ENCODE data around the gene HNRNPA3. TPM values are rescaled to one million over a fixed set of nuclear protein-coding genes. Genes with fewer than 3 reads are reported as not detected.

Gene HNRNPA3
- total and polyA plus RNA-seq, 2 experiments from 2014 or later = 151 to 290 TPM

DNA sequence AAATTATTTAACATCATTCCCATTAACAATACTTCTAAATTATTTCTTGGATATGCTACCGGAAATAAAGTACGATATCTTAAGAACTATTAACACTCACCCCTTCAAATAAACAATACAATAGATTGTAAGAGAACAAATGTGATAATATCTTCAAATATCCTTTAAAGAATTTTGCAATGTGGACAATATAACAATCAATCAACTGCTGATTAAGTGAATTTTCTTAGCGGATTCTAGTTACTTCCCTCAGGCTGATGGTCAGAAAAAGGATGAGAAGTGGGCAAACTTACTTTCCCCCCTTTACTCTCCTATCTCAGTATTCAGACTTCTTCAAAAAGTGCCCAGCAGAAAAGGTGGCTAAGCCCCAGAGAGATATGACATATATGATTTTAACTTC lies 41.1 kb downstream of the HNRNPA3 start:
- peaks cover 100% of the 10 kb centered on the region for H3K79me2 ChIP-seq (replicated peaks; ENCODE audit: insufficient read depth)

More for the DNA sequence above, 41.1 kb downstream of the HNRNPA3 start:
- ATAC-seq (no peak), DNase-seq (ENCODE audit: low spot score) (no peak)
- H3K9me2 ChIP-seq (ENCODE audit: insufficient read depth) = no peaks in the 10 kb centered on the region
- Mint-ChIP-seq H3K27ac (no peak overlapping the region), H3K36me3 (ENCODE audit: low read depth) (peaks cover 25% of the 10 kb centered on the region), H3K4me3 (no peak overlapping the region), H3K27me3 (ENCODE audit: insufficient read depth, low read depth, poor library complexity) (peaks cover 10% of the 10 kb centered on the region), H3K4me1 (peaks cover 65% of the 10 kb centered on the region), H3K9me3 (peaks cover 16% of the 10 kb centered on the region)
- no peaks in the 10 kb centered on the region for H3K27me3 ChIP-seq (ENCODE audit: insufficient read depth)
- H2AFZ ChIP-seq = no peak overlapping the region
- no peak overlapping the region for H3K27ac ChIP-seq (ENCODE audit: low read depth)
- H3K4me3 ChIP-seq = no peak overlapping the region
- H3K4me1 ChIP-seq (ENCODE audit: insufficient read depth) = peaks cover 30% of the 10 kb centered on the region
- TF ChIP-seq CREB1 (CRISPR knock-in tag; IDR thresholded peaks at IDR 0.05; ENCODE audit: low read depth) (no peak), STAT1 (IDR thresholded peaks at IDR 0.05; ENCODE audit: unreplicated experiment) (no peak), JUNB (IDR thresholded peaks at IDR 0.05; ENCODE audit: unreplicated experiment) (no peak), REST (IDR thresholded peaks at IDR 0.05; ENCODE audit: unreplicated experiment) (no peak), POLR2AphosphoS5 (IDR thresholded peaks at IDR 0.05; ENCODE audit: low read depth) (no peak), ZNF114 (CRISPR knock-in tag; IDR thresholded peaks at IDR 0.05) (no peak), EZH2 (IDR thresholded peaks at IDR 0.05; ENCODE audit: low read depth, unreplicated experiment) (no peak), ETS1 (IDR thresholded peaks at IDR 0.05) (no peak), ZNF331 (CRISPR knock-in tag; IDR thresholded peaks at IDR 0.05; ENCODE audit: low read depth) (no peak), EZH2phosphoT487 (IDR thresholded peaks at IDR 0.05; ENCODE audit: unreplicated experiment) (no peak), NANOG (IDR thresholded peaks at IDR 0.05; ENCODE audit: borderline replicate concordance) (no peak)
- TF ChIP-seq, protein P1, sequence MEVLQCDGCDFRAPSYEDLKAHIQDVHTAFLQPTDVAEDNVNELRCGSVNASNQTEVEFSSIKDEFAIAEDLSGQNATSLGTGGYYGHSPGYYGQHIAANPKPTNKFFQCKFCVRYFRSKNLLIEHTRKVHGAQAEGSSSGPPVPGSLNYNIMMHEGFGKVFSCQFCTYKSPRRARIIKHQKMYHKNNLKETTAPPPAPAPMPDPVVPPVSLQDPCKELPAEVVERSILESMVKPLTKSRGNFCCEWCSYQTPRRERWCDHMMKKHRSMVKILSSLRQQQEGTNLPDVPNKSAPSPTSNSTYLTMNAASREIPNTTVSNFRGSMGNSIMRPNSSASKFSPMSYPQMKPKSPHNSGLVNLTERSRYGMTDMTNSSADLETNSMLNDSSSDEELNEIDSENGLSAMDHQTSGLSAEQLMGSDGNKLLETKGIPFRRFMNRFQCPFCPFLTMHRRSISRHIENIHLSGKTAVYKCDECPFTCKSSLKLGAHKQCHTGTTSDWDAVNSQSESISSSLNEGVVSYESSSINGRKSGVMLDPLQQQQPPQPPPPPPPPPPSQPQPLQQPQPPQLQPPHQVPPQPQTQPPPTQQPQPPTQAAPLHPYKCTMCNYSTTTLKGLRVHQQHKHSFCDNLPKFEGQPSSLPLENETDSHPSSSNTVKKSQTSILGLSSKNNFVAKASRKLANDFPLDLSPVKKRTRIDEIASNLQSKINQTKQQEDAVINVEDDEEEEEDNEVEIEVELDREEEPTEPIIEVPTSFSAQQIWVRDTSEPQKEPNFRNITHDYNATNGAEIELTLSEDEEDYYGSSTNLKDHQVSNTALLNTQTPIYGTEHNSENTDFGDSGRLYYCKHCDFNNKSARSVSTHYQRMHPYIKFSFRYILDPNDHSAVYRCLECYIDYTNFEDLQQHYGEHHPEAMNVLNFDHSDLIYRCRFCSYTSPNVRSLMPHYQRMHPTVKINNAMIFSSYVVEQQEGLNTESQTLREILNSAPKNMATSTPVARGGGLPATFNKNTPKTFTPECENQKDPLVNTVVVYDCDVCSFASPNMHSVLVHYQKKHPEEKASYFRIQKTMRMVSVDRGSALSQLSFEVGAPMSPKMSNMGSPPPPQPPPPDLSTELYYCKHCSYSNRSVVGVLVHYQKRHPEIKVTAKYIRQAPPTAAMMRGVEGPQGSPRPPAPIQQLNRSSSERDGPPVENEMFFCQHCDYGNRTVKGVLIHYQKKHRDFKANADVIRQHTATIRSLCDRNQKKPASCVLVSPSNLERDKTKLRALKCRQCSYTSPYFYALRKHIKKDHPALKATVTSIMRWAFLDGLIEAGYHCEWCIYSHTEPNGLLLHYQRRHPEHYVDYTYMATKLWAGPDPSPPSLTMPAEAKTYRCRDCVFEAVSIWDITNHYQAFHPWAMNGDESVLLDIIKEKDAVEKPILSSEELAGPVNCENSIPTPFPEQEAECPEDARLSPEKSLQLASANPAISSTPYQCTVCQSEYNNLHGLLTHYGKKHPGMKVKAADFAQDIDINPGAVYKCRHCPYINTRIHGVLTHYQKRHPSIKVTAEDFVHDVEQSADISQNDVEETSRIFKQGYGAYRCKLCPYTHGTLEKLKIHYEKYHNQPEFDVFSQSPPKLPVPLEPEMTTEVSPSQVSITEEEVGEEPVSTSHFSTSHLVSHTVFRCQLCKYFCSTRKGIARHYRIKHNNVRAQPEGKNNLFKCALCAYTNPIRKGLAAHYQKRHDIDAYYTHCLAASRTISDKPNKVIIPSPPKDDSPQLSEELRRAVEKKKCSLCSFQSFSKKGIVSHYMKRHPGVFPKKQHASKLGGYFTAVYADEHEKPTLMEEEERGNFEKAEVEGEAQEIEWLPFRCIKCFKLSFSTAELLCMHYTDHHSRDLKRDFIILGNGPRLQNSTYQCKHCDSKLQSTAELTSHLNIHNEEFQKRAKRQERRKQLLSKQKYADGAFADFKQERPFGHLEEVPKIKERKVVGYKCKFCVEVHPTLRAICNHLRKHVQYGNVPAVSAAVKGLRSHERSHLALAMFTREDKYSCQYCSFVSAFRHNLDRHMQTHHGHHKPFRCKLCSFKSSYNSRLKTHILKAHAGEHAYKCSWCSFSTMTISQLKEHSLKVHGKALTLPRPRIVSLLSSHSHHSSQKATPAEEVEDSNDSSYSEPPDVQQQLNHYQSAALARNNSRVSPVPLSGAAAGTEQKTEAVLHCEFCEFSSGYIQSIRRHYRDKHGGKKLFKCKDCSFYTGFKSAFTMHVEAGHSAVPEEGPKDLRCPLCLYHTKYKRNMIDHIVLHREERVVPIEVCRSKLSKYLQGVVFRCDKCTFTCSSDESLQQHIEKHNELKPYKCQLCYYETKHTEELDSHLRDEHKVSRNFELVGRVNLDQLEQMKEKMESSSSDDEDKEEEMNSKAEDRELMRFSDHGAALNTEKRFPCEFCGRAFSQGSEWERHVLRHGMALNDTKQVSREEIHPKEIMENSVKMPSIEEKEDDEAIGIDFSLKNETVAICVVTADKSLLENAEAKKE (CRISPR knock-in tag; IDR thresholded peaks at IDR 0.05) = no peak
- TF ChIP-seq, protein P2, sequence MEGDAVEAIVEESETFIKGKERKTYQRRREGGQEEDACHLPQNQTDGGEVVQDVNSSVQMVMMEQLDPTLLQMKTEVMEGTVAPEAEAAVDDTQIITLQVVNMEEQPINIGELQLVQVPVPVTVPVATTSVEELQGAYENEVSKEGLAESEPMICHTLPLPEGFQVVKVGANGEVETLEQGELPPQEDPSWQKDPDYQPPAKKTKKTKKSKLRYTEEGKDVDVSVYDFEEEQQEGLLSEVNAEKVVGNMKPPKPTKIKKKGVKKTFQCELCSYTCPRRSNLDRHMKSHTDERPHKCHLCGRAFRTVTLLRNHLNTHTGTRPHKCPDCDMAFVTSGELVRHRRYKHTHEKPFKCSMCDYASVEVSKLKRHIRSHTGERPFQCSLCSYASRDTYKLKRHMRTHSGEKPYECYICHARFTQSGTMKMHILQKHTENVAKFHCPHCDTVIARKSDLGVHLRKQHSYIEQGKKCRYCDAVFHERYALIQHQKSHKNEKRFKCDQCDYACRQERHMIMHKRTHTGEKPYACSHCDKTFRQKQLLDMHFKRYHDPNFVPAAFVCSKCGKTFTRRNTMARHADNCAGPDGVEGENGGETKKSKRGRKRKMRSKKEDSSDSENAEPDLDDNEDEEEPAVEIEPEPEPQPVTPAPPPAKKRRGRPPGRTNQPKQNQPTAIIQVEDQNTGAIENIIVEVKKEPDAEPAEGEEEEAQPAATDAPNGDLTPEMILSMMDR (conservative IDR thresholded peaks at IDR 0.05; ENCODE audit: low read depth in 2 of 2) = no peak
- 0 out of 2 replicates have a peak, but pooled peaks cover 6% of the 10 kb centered on the region for H3K36me3 ChIP-seq (ENCODE audit: insufficient read depth)
- no peaks in the 10 kb centered on the region for H3F3A ChIP-seq (replicated peaks; ENCODE audit: low read depth)
- peaks cover 54% of the 10 kb centered on the region for H4K20me1 ChIP-seq (replicated peaks; ENCODE audit: insufficient read depth)
- no peak overlapping the region for H3K4me2 ChIP-seq
